Chondrocyte (in vitro differentiated cells): Measurements from ENCODE around the gene MISP3. TPM values are rescaled to one million over a fixed set of nuclear protein-coding genes. Genes with fewer than 3 reads are reported as not detected.

Experiments
- DNase-seq: peaks from one replicate; pipeline ENCODE4 v3.0.0; 2021; ENCODE audit warnings: mixed read lengths, low spot score
- H3K27ac Mint-ChIP-seq: one replicate; pipeline ENCODE4 v1.8.0; 2021; ENCODE audit warnings: mild to moderate bottlenecking, moderate library complexity, mixed read lengths; ENCODE audit not compliant: unreplicated experiment
- H3K27me3 Mint-ChIP-seq: 2 replicates; pipeline ENCODE4 v1.8.0; 2021; ENCODE audit warnings: low read depth, mixed read lengths
- H3K36me3 Mint-ChIP-seq: 2 replicates; pipeline ENCODE4 v1.8.0; 2021; ENCODE audit warnings: low read depth, mixed read lengths
- H3K4me1 Mint-ChIP-seq: 2 replicates; pipeline ENCODE4 v1.8.0; 2021; ENCODE audit warnings: low read depth, mild to moderate bottlenecking, mixed read lengths
- H3K4me3 Mint-ChIP-seq: one replicate; pipeline ENCODE4 v1.8.0; 2021; ENCODE audit warnings: mild to moderate bottlenecking, moderate library complexity, mixed read lengths; ENCODE audit not compliant: unreplicated experiment
- H3K9me3 Mint-ChIP-seq: 2 replicates; pipeline ENCODE4 v1.8.0; 2021; ENCODE audit warnings: low read depth, mixed read lengths
- CTCF ChIP-seq: fragments of 200-600 bp; sonication (generic); IDR thresholded peaks from 2 replicates; pipeline ENCODE4 v1.5.0; 2021; ENCODE audit warnings: antibody characterized with exemption, mild to moderate bottlenecking, moderate library complexity
- total RNA-seq: library from RNA; stranded (reverse); gene quantifications from 3 replicates; pipeline ENCODE4 v1.2.1, GENCODE V29; 2021

Gene MISP3
- total RNA-seq, 1 donor from 2014 or later: 2.0 TPM

GRCh38 chr19:14089662-14090508, 17.3 kb downstream of the MISP3 start:
- DNase-seq: no peak
- peak; percentile 24 for TF ChIP-seq CTCF
- Mint-ChIP-seq H3K4me1 (peaks cover 19% of the 10 kb centered on the region), H3K27me3 (no peaks in the 10 kb centered on the region), H3K27ac (peak overlapping the region; percentile 0), H3K36me3 (peaks cover 13% of the 10 kb centered on the region), H3K4me3 (peak overlapping the region; percentile 69), H3K9me3 (peaks cover 8% of the 10 kb centered on the region)

GRCh38 chr19:14090509-14091080, 18.0 kb downstream of the MISP3 start, which contains the start of gene SAMD1:
Gene SAMD1 (minus strand): TSS chr19:14090751.
- no peak for TF ChIP-seq CTCF
- Mint-ChIP-seq H3K4me1 (peaks cover 19% of the 10 kb centered on the region), H3K27ac (peak within 1 kb of the TSS; percentile 98), H3K27me3 (no peaks in the 10 kb centered on the region), H3K9me3 (peaks cover 8% of the 10 kb centered on the region), H3K4me3 (peak within 1 kb of the TSS; percentile 95), H3K36me3 (peaks cover 11% of the 10 kb centered on the region)
- no peak for DNase-seq

GRCh38 chr19:14091081-14091812, 18.7 kb downstream of the MISP3 start:
- H3K9me3 Mint-ChIP-seq: peaks cover 8% of the 10 kb centered on the region
- TF ChIP-seq CTCF: peak; percentile 71
- H3K27me3 Mint-ChIP-seq: no peaks in the 10 kb centered on the region
- peak overlapping the region; percentile 98 for H3K27ac Mint-ChIP-seq
- H3K36me3 Mint-ChIP-seq: peaks cover 11% of the 10 kb centered on the region
- DNase-seq: no peak
- H3K4me1 Mint-ChIP-seq: peaks cover 19% of the 10 kb centered on the region
- H3K4me3 Mint-ChIP-seq: peak overlapping the region; percentile 95

- no peak for TF ChIP-seq CTCF
- Mint-ChIP-seq H3K27me3 (no peaks in the 10 kb centered on the region), H3K4me1 (peaks cover 19% of the 10 kb centered on the region), H3K9me3 (peaks cover 8% of the 10 kb centered on the region), H3K27ac (peak overlapping the region; percentile 98), H3K36me3 (peaks cover 14% of the 10 kb centered on the region), H3K4me3 (peak overlapping the region; percentile 95)
- no peak for DNase-seq
Measured at GRCh38 chr19:14091813-14092462, 19.4 kb downstream of the MISP3 start.
